Occipital lobe (tissue), 2 donors: ENCODE measurements around the gene ESPNL. TPM values are rescaled to one million over a fixed set of nuclear protein-coding genes. Genes with fewer than 3 reads are reported as not detected.

Source experiments
- DNase-seq: peaks from one replicate; lab custom pipeline; 2025; lab: John Stamatoyannopoulos, UW
- total RNA-seq: library from RNA; depleted of rRNA; stranded (reverse); fragments of >200 nt; gene quantifications from one replicate; pipeline ENCODE4 v1.2.3, GENCODE V29; 2014

ESPNL gene
- total RNA-seq, 1 donor from 2014 or later: 0.16 TPM

DNA sequence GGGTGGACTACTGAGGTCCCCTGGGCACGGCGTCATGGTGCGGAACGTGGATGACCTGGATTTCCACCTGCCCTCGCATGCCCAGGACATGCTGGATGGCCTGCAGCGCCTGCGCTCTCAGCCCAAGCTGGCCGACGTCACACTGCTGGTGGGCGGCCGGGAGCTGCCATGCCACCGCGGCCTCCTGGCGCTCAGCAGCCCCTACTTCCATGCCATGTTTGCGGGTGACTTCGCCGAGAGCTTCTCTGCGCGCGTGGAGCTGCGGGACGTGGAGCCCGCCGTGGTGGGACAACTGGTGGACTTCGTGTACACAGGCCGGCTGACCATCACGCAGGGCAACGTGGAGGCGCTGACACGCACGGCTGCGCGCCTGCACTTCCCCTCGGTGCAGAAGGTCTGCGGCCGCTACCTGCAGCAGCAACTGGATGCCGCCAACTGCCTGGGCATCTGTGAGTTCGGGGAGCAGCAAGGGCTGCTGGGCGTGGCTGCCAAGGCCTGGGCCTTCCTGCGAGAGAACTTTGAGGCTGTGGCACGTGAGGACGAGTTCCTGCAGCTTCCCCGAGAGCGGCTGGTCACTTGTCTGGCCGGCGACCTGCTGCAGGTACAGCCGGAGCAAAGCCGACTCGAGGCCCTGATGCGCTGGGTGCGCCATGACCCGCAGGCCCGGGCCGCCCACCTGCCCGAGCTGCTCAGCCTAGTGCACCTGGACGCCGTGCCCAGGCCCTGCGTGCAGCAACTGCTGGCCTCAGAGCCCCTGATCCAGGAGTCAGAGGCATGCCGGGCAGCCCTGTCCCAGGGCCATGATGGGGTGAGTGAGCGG, 40.8 kb downstream of the ESPNL start:
- no peak for DNase-seq

DNA sequence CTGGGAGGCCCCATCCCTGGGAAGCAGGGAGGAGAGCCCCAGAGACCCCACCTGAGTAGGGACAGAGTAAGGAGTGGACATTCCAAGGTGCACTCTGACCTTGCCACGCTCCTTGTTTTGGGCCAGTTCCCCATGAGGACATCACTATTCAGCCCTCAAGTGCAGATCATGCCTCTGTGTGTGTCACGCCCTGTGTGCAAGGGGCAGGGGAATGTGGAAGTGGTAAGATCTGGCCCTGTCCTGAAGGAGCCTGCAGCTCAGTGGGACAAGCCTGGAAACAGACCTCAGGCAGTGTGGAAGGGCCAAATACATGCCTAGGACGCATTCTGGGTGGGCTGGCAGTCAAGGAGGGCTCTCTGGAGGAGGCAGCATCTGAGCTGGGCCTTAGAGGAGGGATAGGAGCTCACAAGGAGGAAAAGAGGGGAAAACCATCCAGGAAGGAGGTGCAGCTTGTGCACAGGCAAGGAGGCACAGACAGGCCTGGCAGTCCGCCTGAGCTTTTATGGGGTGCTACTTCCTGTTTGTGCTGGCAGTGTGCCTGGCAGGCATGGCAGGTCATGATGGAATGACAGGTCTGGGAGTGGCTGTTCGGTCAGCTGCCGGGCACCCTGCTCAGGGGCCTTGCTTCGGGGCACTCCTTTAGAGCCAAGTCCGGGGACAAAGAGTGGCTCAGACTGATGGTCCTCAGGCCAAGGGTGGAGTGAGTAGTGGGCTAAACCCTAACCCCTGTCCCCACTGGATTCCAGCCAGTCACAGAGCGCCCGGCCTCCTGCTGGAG, 41.6 kb downstream of the ESPNL start:
- no peak for DNase-seq

DNA sequence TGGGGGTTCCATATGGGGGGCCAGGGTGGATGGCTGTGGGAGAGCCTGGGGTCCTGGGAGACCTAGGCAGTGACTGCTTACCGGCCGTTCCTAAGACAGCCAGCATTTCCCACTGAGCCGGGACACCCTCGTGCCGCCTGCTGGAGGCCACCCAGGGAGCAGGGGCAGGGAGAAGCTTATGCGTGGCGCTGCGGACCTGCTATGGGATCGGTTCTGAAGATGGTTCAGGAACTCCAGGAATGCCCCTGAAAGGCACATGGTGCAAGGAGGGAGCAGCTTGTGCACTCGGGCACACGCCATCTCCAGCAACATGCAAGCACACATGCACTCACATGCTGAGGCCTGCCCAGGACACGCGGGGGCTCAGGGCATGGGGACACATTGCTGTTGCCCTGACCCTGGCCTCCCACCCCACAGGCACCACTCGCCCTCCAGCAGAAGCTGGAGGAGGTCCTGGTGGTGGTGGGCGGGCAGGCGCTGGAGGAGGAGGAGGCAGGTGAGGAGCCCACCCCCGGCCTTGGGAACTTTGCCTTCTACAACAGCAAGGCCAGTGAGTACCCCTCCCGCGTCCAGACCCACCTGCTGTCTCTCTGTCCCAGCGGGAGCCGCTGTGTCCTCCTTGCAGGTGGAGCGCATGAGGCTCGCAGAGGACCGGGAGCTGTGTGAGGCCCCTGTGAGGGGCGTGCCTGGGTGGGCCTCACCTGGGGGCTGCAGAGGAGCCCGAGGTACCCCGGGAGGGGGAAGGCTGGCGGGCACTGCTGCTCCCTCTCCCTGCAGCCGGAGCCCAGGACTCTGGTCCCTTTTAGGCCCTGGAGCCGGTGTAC, 42.5 kb downstream of the ESPNL start:
- DNase-seq: no peak

DNA sequence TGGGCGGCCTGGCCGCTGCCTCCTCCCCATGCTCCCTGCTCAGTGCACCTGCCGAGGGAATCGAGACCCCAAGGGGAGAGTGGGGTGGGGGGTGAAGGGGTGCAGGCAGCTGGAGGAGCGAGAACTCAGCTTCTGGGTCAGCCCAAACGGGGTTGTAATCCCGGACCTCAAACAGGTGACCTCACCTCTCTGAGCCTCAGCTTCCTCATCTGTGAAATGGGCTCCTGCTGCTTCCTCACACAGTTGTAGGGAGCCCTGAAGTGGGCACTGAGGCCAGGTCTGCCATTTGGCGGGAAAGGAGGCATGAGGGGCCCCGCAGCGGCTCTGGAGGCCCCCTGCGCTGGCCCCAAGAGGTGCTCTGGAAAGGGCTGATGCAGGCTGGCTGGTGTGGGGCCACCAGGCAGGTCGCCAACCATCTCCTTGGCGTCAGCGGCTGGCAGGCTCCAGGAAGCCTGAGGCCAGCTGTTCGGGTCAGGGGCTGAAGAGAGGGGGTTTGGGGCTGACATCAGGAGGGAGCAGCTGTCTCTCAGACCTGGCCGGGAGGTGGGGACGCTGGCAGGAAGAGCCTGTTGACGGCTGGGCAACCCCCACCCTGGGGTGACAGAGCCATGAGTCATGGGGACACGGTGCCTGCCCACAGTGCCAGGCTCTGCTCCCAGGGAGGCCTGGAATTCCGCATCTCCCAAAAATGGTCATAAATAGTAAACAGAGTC, 43.3 kb downstream of the ESPNL start:
- no peak for DNase-seq

DNA sequence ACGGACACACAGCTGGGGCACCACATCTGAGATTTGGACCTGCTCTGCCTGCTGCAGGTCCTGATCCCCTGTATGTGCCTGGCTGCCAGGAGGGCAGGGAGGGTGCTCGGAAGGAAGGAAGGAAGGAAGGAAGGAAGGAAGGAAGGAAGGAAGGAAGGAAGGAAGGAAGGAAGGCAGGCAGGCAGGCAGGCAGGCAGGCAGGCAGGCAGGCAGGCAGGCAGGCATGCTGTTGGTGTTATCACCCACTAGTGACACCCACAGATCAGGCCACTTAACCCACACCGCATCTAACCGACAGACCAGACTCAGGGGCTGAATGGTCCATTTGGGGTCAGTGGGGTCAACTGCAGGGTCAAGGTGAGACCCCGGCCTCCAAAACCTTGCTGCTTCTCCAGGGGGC, 44.1 kb downstream of the ESPNL start:
- DNase-seq: no peak

DNA sequence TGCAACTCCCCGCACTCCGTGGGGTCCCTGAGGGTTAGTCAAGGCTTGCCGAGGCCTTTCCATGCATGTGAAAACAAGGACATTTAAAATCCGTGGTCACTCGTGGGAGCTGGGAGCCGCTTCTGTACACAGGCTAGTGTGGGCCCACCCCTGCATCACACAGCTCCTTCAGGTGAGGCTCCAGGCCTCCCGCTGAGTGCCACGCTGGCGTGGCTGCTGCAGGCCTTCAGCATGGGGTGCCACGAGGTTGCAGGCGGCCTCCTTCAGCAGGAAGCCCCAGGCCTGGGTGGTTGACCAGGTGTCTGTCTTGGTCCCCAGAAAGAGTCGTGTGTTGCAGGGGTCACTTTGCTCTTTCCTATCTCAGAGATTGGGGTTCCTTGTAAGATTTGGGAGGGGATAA, 44.9 kb downstream of the ESPNL start:
- no peak for DNase-seq

DNA sequence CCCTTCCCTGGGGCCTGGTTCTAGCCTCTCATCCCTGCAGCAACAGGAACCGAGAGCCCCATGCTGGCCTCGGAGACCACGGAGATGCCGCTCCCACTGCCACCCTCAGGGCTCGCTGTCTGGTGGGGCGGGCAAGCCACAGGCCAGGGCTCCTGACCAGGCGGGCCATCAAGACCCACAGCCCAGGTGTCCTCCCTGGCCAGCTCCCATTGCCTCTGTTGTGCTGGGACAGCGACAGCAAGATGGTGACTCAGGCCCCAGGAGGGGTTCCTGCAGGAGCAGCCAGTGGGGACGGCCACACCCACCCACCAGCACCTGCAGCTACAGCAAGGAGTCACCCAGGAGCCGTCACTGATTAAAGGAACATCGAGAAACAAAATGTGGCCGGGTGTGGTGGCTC, 45.7 kb downstream of the ESPNL start:
- DNase-seq: no peak

DNA sequence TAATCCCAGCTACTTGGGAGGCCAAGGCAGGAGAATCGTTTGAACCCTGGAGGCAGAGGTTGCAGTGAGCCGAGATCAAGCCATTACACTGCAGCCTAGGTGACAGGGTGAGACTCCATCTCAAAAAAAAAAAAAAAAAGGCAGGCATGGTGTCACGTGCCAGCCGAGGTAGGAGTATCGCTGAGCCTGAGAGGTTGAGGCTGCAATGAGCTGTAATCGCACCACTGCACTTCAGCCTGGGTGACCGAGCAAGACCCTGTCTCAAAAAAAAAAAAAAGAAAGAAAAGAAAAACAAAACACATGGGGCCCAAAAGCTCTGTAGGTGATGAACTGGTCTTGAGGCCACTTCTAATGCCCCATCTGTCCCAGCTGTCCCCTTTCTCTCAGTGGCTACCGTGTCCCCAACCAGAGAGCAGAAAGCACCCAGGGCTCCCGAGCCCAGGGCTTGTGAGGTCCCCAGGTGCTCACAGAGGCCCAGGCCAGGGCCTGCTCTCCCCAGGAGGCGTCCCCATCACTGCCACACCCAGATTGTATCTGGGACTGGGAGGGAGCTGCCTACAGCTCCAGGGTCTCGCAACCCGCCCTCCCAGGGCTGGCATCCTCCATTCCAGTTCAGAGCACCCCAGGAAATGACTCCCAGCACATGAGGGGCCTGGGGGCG, 46.9 kb downstream of the ESPNL start:
- DNase-seq: no peak

DNA sequence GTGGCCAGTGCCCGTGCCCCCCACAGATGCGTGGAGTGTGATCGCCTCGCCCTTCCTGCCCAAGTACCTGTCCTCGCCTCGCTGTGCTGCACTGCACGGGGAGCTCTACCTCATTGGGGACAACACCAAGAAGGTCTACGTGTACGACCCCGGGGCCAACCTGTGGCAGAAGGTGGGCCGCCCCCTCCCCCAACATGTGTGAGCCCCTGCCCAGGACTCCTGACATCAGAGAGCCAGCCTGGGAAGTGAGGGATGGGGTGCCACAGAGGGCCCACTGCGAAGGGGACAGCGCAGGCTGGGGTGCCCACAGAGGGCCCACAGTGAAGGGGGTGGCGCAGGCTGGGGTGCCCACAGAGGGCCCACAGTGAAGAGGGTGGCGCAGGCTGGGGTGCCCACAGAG, 48.8 kb downstream of the ESPNL start:
- no peak for DNase-seq

DNA sequence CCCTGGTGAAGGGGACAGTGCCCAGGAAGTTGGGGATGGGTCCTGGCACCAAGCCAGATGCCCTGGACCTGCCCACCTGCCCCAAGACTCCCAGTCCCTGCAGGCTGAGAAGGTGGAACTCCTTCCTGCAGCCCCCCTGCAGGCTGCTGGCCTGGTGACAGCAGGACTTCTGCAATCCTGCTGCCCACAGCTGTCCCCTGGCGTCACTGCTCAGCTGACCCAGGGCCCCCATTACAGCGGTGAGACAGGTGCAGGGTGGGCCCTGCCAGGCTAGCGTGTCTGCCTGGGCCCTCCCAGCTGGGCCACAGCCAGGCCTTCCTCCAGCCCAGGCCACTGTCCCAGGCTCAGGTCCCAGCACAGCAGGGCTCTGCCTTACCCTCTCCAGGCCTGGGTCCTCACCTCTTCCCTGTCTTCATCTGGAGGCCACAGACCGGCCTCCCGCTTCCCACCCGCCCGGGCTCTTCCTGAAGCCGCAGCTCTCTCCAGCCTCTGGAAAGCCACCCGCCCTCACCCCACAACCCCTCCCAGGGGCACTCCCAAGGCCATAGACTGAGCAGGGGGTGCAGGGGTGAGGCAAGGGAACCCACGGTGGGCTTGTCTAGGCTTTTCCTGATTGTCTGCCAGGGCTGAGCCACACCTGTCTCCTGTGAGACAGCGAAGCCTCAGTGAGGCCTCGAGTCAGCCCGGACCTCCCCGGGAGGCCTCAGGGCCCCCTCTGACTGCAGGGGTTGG, 49.9 kb downstream of the ESPNL start:
- DNase-seq: no peak

DNA sequence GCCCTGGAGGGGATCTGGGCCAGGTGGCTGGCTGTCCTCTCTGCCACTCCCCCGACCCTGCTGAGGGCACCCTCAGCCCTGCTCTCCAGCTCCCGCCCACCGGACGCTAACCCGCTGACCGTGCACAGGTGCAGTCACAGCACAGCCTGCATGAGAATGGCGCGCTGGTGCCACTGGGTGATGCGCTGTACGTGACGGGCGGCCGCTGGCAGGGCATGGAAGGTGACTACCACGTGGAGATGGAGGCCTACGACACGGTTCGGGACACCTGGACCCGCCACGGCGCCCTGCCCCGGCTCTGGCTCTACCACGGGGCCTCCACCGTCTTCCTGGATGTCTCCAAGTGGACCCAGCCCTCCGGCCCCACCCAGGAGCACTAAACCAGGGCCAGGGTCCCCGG, 50.5 kb downstream of the ESPNL start:
- no peak for DNase-seq

DNA sequence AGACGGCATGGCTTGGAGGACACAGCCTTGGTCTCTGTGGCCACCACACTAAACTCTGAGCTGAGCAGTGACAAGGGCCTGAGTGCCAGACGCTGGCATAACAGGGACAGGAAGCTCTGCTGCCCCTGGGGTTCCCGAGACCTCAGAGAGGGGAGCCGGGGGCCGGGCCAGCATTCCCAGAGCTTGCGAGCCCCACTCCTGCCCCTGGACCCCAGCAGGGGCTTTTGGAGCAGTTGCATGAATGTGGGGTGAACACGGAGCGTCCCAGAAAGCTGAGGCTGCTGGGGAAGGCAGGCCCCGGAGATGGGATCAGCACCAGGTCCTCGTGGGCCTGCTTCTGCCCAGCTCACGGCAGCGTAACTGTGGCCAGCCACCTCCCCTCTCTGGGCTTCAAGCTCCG, 51.1 kb downstream of the ESPNL start:
- no peak for DNase-seq

DNA sequence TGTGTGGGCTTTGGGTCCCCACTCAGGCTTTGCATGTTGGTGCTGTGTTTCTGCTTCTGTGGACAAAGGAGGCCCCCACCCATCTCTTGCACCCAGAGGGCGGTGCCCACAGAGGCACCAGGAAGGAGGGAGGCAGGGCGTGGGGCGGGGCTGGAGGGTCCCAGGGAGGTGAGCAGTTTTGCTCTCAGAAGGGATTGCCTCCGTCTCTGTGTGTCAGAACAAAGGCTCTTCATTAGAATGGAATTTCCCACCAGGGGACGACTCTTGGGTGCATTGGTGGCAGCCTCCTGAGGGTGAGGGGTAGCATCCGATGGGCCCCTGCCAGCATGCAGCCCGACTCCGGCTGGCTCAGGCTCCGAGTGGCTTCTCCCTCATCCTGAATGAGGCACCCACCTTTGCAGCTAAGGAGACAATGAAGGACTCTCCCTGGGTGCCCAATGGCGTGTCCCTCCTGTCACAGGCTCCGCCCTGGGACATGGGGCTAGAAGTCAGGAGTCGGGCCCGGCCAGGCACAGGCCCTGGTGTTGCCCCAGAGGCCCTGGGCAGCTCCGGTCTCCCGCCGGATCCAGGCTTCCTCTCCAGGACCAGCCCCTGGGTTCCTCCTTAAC, 51.6 kb downstream of the ESPNL start:
- DNase-seq: no peak

DNA sequence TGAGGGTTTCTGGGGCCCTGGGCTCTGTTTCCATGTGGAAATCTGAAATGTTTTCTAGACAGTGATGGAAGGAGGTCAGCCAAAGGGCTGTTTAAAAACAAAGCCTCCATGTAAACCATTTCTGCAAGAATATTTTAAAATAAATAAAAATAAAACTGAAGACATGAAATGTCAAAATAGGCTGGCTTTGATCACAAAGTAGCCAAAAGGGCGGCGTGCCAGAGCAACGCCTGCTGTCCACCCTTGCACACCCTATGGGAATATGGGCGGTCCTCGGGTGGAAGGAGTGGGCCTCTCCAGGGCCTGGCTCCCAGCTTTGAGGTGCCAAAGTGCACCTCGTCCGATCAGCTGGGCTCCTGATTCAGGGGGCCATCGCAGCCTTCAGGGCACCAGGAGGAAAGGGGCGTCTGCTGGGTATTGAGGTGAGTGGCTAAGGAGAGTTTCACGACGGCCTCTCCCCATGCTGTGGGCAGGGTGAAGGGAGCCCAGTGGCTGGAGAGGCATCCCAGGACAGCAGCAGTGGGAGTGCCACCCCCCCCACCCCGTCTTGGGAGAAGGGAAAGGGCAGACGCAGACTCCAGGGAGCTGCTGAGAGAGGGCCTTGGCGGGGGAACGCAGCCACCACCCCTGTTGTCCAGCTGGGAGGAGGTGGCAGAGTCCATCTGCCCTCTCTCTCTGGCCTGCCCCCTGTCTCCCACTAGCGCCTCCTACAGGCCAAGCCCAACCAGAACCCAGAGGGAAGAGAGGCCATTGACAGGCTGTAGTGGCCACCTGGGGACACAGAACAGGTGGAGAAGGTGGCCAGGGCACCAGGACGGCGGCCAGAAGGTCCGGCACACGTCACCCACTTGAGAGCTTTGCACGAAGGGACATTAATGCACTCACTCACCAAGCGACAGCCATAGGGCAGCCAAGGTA, 52.9 kb downstream of the ESPNL start:
- DNase-seq: no peak

DNA sequence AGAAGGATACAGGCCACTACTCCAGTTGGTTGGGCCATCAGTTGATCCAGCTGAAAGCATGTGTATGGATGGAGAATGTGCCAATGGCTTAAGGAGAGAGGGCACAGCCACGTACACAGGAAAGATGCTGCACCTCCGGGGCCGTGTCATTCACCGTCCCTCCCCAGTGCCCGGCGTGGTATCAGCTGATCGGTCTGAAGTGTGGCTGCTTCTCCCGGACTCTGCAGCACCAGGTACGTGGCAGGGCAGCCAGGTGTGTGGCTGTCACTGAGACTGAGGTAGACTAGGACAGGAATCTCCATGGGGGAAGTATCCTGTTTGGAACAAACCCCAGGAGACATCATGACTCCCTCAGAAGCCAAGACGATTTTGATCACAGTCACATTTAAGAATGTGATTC, 54.4 kb downstream of the ESPNL start:
- DNase-seq: no peak

DNA sequence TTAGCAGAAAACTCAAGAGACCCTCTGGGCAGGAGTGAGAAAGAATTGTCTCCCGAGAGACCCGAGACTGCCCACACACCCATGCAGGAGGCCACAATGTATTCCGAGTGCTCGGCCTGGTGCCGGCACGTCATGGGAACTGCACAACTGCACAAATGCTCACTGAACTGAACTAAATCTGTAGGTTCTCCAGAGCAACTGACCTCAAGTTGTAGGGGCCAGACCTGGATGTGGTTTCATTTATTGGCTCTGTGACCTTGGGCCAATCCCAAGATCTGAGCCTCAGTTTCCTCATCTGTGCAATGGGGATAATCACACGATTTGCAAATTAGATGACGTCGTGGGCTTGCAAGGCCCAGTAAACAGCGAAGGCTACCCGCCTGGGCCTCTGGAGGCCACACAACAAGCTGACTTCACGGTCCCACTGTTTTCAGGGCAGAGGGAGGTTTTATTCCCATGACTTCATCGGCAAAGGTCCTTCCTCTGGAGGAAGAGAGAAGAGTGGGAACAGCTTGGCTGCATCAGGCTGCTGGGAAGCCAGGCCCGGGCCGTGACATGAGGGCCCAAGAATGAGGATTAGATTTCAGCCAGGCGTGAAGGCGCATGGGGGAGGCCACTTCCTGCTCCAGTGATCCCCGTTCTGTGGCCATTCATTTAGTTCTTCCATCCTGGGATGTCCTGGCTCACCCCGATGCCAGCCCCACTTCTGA, 55.1 kb downstream of the ESPNL start:
- DNase-seq: no peak

DNA sequence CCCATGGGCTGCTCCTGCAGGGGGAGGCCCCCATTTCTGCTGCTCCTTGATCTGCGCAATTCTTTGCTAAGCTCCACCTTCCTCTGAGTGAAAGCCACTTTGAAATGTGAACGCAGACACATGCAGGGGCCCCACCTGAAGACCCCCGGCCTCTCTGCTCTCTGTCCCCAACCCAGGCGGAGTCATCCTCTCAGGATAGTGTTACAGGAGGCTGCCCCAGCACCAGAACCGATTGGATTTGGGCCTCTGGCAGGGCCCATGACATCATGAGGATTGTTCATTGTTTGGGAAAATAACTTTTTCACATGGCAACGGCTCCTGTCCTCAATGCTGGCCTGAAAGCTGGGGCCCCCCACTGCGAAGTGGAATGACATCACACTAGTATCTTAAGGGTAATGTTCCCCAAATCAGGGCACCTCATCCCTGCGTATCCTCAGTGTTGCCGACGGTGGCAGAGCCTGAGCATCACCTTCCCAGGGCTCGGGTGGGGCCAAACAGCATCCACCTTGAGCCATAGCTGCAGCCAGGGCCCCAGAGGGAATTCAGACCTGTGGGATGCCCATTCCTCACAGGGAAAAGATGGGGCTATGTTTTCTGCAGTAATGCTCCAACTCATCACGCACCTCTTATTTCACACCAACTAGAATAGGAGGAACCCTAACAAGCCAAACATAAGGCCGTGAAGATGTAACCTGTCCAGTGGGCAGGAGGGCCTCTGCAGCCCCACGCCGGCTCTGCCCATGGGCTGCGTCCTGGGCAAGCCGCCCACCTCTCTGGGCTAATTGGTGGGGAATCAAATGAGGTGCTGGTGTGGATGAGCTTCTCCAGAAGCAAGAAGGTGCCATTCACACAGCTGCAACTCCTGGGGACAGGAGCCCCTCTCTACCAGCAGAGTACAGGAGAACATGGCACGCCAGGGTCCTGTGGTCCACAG, 55.9 kb downstream of the ESPNL start:
- no peak for DNase-seq
